A673 (cell line): ENCODE data around the gene SYT9. TPM values are rescaled to one million over a fixed set of nuclear protein-coding genes. Genes with fewer than 3 reads are reported as not detected.

Experiments used
- BruUV-seq: library from RNA; stranded (reverse); fragments of 400-500 nt; replicated peaks from 2 replicates; lab custom pipeline; 2021; lab: Mats Ljungman, UMichigan
- CTCF ChIA-PET: fragments of 300-600 bp; sonication (Branson Sonifier 250); formaldehyde crosslinking; loops from one replicate; lab custom pipeline; 2022; ENCODE audit warnings: antibody characterized with exemption; lab: Charles Lee
- POLR2A ChIA-PET: fragments of 300-600 bp; sonication (Branson Sonifier 250); formaldehyde crosslinking; loops from one replicate; lab custom pipeline; 2022; ENCODE audit warnings: antibody characterized with exemption; ENCODE audit not compliant: low non-redundant PET; lab: Charles Lee
- DNase-seq: peaks from one replicate; pipeline ENCODE4 v3.0.0-alpha.2; 2015; ENCODE audit warnings: low spot score
- H3K27ac ChIP-seq: fragments of 200-600 bp; sonication (generic); 2 replicates; pipeline ENCODE4 v1.5.1; 2016; ENCODE audit warnings: mixed run types, low read depth, mild to moderate bottlenecking, mixed read lengths, antibody characterized with exemption, low read length; ENCODE audit not compliant: poor library complexity, severe bottlenecking
- H3K27me3 ChIP-seq: fragments of 200-600 bp; sonication (generic); replicated peaks from 2 replicates; pipeline ENCODE4 v1.6.1; 2017; ENCODE audit warnings: mixed run types, low read depth, mild to moderate bottlenecking, mixed read lengths, antibody characterized with exemption, low read length; ENCODE audit not compliant: insufficient read depth, poor library complexity
- H3K36me3 ChIP-seq: fragments of 200-600 bp; sonication (generic); 2 replicates; pipeline ENCODE4 v1.6.1; 2016; ENCODE audit warnings: mixed run types, mild to moderate bottlenecking, mixed read lengths, antibody characterized with exemption, low read length; ENCODE audit not compliant: insufficient read depth, poor library complexity, severe bottlenecking
- H3K4me1 ChIP-seq: fragments of 200-600 bp; sonication (generic); 2 replicates; pipeline ENCODE4 v1.6.1; 2017; ENCODE audit warnings: mixed run types, mild to moderate bottlenecking, mixed read lengths, antibody characterized with exemption, low read length; ENCODE audit not compliant: insufficient read depth, poor library complexity, severe bottlenecking
- H3K4me3 ChIP-seq: fragments of 200-600 bp; sonication (generic); 2 replicates; pipeline ENCODE4 v1.5.1; 2016; ENCODE audit warnings: low read depth, mixed run types, mild to moderate bottlenecking, mixed read lengths, low read length; ENCODE audit not compliant: poor library complexity, severe bottlenecking
- H3K9me3 ChIP-seq: fragments of 200-600 bp; sonication (generic); 2 replicates; pipeline ENCODE4 v1.6.1; 2016; ENCODE audit warnings: mixed run types, low read depth, mild to moderate bottlenecking, mixed read lengths, antibody characterized with exemption, low read length; ENCODE audit not compliant: poor library complexity, severe bottlenecking
- EZH2 ChIP-seq: fragments of 200-600 bp; sonication (generic); IDR thresholded peaks from 2 replicates; pipeline ENCODE4 v1.6.1; 2017; ENCODE audit warnings: borderline replicate concordance, low read depth, mild to moderate bottlenecking, mixed read lengths, antibody characterized with exemption, low read length; ENCODE audit not compliant: poor library complexity, severe bottlenecking
- intact Hi-C: fragments of 100-400 bp; cut with micrococcal nuclease; formaldehyde crosslinking; loops from one replicate; pipeline ENCODE4 v1.10.0; 2022; ENCODE audit not compliant: unreplicated experiment
- total RNA-seq: library from RNA; stranded (reverse); gene quantifications from 2 replicates; pipeline ENCODE4 v1.2.3, GENCODE V29; 2021
- TF ChIP-seq, protein P1 (sequence below): fragments of 300-800, 200-600 bp; sonication (generic); conservative IDR thresholded peaks from 2 replicates; pipeline ENCODE4 v1.5.1; 2017; ENCODE audit warnings: low read depth, mild to moderate bottlenecking, antibody characterized with exemption, low read length, moderate library complexity, mixed read lengths

SYT9 gene
- total RNA-seq, 1 experiment from 2014 or later = not detected

- Histone ChIP-seq H3K27ac (no peak overlapping the region), H3K27me3 (no peaks in the 10 kb centered on the region), H3K4me3 (no peak overlapping the region), H3K36me3 (no peaks in the 10 kb centered on the region), H3K4me1 (no peaks in the 10 kb centered on the region), H3K9me3 (no peaks in the 10 kb centered on the region)
- TF ChIP-seq, protein P1, sequence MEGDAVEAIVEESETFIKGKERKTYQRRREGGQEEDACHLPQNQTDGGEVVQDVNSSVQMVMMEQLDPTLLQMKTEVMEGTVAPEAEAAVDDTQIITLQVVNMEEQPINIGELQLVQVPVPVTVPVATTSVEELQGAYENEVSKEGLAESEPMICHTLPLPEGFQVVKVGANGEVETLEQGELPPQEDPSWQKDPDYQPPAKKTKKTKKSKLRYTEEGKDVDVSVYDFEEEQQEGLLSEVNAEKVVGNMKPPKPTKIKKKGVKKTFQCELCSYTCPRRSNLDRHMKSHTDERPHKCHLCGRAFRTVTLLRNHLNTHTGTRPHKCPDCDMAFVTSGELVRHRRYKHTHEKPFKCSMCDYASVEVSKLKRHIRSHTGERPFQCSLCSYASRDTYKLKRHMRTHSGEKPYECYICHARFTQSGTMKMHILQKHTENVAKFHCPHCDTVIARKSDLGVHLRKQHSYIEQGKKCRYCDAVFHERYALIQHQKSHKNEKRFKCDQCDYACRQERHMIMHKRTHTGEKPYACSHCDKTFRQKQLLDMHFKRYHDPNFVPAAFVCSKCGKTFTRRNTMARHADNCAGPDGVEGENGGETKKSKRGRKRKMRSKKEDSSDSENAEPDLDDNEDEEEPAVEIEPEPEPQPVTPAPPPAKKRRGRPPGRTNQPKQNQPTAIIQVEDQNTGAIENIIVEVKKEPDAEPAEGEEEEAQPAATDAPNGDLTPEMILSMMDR = no peak
- no peak for TF ChIP-seq EZH2
- no TSS peak for BruUV-seq
- intact Hi-C loops = no loop called here
- CTCF ChIA-PET = no interaction called here
- POLR2A ChIA-PET = no interaction called here
- DNase-seq = no peak
Measured at GRCh38 chr11:7418061-7418460, 166.4 kb downstream of the SYT9 start.

DNA sequence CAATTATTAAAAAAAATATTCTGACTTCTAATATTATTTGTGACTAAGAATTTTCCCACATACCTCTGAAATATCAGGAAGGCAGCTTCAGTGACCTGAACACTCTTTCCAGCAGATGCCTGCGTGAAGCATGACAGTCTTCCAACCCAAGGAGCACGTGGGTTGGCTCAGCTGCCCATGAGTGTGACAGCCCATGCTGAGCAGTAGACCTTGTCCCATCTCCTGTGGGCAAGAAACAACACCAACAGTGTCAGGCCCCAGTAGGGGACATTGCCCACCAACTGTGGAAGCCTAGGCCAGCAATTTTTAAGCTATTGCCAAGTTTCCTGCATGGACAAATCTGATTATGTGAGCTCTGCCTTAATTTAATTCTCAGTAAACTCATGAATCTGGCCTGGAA lies 167.2 kb downstream of the SYT9 start:
- CTCF ChIA-PET = no interaction called here
- Histone ChIP-seq H3K36me3 (no peaks in the 10 kb centered on the region), H3K27me3 (no peaks in the 10 kb centered on the region), H3K9me3 (no peaks in the 10 kb centered on the region), H3K27ac (no peak overlapping the region), H3K4me1 (no peaks in the 10 kb centered on the region), H3K4me3 (no peak overlapping the region)
- no peak for DNase-seq
- BruUV-seq = no TSS peak
- intact Hi-C loops = no loop called here
- POLR2A ChIA-PET = no interaction called here
- TF ChIP-seq, protein P1 = no peak
- no peak for TF ChIP-seq EZH2

DNA sequence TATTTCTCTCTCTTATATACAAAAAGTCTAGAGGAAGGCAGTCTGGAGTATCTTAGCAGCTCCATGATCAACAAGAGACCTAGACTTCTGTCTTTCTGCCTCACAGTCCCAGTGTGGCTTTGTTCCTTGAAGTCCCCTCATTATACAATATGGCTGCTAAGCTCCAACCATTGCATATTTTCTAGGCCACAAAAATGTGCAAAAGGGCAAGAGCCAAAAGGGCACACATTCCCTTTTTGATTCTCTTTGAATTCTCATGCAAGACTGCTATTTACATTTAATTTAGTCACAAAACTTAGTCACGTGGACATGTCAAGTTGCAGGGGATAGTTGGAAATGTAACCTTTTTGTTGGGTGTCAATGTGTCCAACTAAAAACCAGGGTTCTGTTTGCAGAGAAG lies 169.4 kb downstream of the SYT9 start:
- Histone ChIP-seq H3K27ac (no peak overlapping the region), H3K27me3 (no peaks in the 10 kb centered on the region), H3K4me3 (no peak overlapping the region), H3K36me3 (no peaks in the 10 kb centered on the region), H3K9me3 (no peaks in the 10 kb centered on the region), H3K4me1 (no peaks in the 10 kb centered on the region)
- intact Hi-C loops = no loop called here
- no peak for DNase-seq
- TF ChIP-seq EZH2 = no peak
- TF ChIP-seq, protein P1 = no peak
- CTCF ChIA-PET = no interaction called here
- no TSS peak for BruUV-seq
- POLR2A ChIA-PET = no interaction called here
